Trophoblast cell (in vitro differentiated cells and primary cell): ENCODE results near the gene DTD1.

ENCODE experiments used
- DNase-seq, 2 donors: peaks; one replicate each; pipeline ENCODE4 v3.0.0-alpha.2; 2016
- H2AFZ ChIP-seq: 2 replicates; pipeline ENCODE4 v1.6.1; 2013; ENCODE audit warnings: low read length, moderate library complexity, mild to moderate bottlenecking; ENCODE audit not compliant: insufficient read depth, poor library complexity
- H2AK5ac ChIP-seq: 2 replicates; pipeline ENCODE4 v1.6.1; 2013; ENCODE audit warnings: mild to moderate bottlenecking, low read length
- H2BK120ac ChIP-seq: 2 replicates; pipeline ENCODE4 v1.6.1; 2013; ENCODE audit warnings: low read length, mild to moderate bottlenecking, moderate library complexity; ENCODE audit not compliant: insufficient read depth, poor library complexity
- H2BK12ac ChIP-seq: 2 replicates; pipeline ENCODE4 v1.6.1; 2013; ENCODE audit warnings: mild to moderate bottlenecking, low read length, moderate library complexity
- H2BK5ac ChIP-seq: 2 replicates; pipeline ENCODE4 v1.6.1; 2013; ENCODE audit warnings: low read length, low read depth, moderate library complexity, mild to moderate bottlenecking; ENCODE audit not compliant: poor library complexity
- H3K14ac ChIP-seq: 2 replicates; pipeline ENCODE4 v1.6.1; 2013; ENCODE audit warnings: mild to moderate bottlenecking, low read length
- H3K18ac ChIP-seq: 2 replicates; pipeline ENCODE4 v1.6.1; 2013; ENCODE audit warnings: mild to moderate bottlenecking, low read length
- H3K23ac ChIP-seq: 2 replicates; pipeline ENCODE4 v1.6.1; 2013; ENCODE audit warnings: low read length
- H3K27ac ChIP-seq: 2 replicates; pipeline ENCODE4 v1.5.1; 2013; ENCODE audit warnings: low read depth, mild to moderate bottlenecking, inconsistent platforms, low read length, moderate library complexity
- H3K27me3 ChIP-seq: 2 replicates; pipeline ENCODE4 v1.6.1; 2013; ENCODE audit warnings: inconsistent platforms, mild to moderate bottlenecking, low read length, moderate library complexity; ENCODE audit not compliant: insufficient read depth
- H3K36me3 ChIP-seq, 2 experiments: 1 replicate in 1 of 2; 2 replicates in 1 of 2; pipeline ENCODE4 v1.6.1; 2013; ENCODE audit warnings: low read length in 2 of 2, mild to moderate bottlenecking in 2 of 2, moderate library complexity in 1 of 2; ENCODE audit not compliant: insufficient read depth in 2 of 2, control insufficient read depth in 1 of 2
- H3K4ac ChIP-seq: 2 replicates; pipeline ENCODE4 v1.6.1; 2013; ENCODE audit warnings: low read depth, mild to moderate bottlenecking, low read length, moderate library complexity
- H3K4me1 ChIP-seq, 2 experiments: 1 replicate in 1 of 2; 2 replicates in 1 of 2; pipeline ENCODE4 v1.6.1; 2013; ENCODE audit warnings: low read length in 2 of 2, mild to moderate bottlenecking in 2 of 2, moderate library complexity in 1 of 2; ENCODE audit not compliant: insufficient read depth in 2 of 2, control insufficient read depth in 1 of 2
- H3K4me2 ChIP-seq: 2 replicates; pipeline ENCODE4 v1.6.1; 2013; ENCODE audit warnings: inconsistent platforms, mild to moderate bottlenecking, low read length, moderate library complexity
- H3K4me3 ChIP-seq: 2 replicates; pipeline ENCODE4 v1.5.1; 2013; ENCODE audit warnings: mild to moderate bottlenecking, low read depth, low read length, inconsistent platforms
- H3K79me1 ChIP-seq: one replicate; pipeline ENCODE4 v1.6.1; 2013; ENCODE audit warnings: low read length
- H3K79me2 ChIP-seq: 2 replicates; pipeline ENCODE4 v1.6.1; 2013; ENCODE audit warnings: low read length, mild to moderate bottlenecking; ENCODE audit not compliant: control insufficient read depth, insufficient read depth, poor library complexity
- H3K9ac ChIP-seq: 2 replicates; pipeline ENCODE4 v1.6.1; 2013; ENCODE audit warnings: mild to moderate bottlenecking, low read length
- H3K9me3 ChIP-seq: 2 replicates; pipeline ENCODE4 v1.6.1; 2013; ENCODE audit warnings: low read depth, mild to moderate bottlenecking, control low read depth, inconsistent platforms, low read length; ENCODE audit not compliant: insufficient read depth
- H4K12ac ChIP-seq: 2 replicates; pipeline ENCODE4 v1.6.1; 2013; ENCODE audit warnings: low read depth, mild to moderate bottlenecking, low read length, moderate library complexity
- H4K8ac ChIP-seq: 2 replicates; pipeline ENCODE4 v1.6.1; 2013; ENCODE audit warnings: low read depth, mild to moderate bottlenecking, low read length, moderate library complexity
- H4K91ac ChIP-seq: one replicate; pipeline ENCODE4 v1.6.1; 2013; ENCODE audit warnings: low read depth, mild to moderate bottlenecking, low read length, moderate library complexity
- WGBS: extraction: QIAGEN DNeasy Blood & Tissue Kit; methylation state at CpG from one replicate; pipeline ENCODE4 v1.1.7; 2013; ENCODE audit warnings: missing lambda C conversion rate; ENCODE audit not compliant: insufficient read length, insufficient coverage; ENCODE audit errors: extremely low coverage; 5-methylcytosine and 5-hydroxymethylcytosine counted together

The DTD1 gene

DNA sequence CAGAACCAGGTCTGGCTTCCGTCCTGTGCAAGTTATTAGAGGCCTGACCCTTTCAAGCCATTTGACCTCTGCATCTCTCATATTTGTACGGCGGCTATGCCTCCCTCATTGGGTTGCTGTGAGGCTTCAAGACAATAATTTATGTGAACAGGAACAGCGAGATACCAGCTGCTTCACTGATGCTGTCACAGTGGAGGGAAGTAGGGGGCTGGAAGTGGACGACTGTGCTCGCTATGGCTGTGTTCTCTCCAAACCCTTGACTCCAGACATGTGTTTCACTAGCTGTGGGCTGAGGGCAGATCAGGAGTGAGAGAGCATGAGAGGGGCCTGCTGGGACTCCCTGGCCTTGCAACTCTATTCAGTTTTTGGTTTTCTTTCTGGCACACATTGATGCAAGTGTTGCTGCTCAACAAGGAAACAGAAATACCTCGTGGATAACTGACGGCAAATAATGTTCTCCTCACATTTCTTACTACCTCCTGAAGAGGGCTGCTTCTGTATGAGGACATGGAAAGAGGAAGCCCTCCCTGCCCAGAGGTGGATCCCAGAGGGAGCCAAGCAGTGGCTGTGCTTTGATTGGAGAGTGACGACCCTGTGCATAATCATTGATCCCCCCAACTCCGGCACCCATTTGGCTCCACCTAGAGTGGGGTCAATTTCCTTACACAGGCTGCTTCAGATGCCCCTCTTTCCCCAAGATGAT is 191.0 kb downstream of the DTD1 start:
- WGBS: no CpG with 5 or more reads among the region's 10 CpGs
- Histone ChIP-seq H2BK5ac (no peak overlapping the region), H3K27me3 (no peaks in the 10 kb centered on the region), H2AK5ac (no peak overlapping the region), H3K4me3 (no peak overlapping the region), H3K4ac (no peak overlapping the region), H4K8ac (no peak overlapping the region), H2BK120ac (no peak overlapping the region), H3K14ac (no peak overlapping the region), H3K79me1 (no peaks in the 10 kb centered on the region), H3K79me2 (no peaks in the 10 kb centered on the region), H3K9ac (no peak overlapping the region), H3K18ac (no peak overlapping the region), H2BK12ac (no peak overlapping the region), H3K4me1 (peaks cover 6 to 15% of the 10 kb centered on the region in 2 experiments), H2AFZ (no peak overlapping the region), H3K9me3 (peaks cover 2% of the 10 kb centered on the region), H3K27ac (no peak overlapping the region), H4K12ac (no peak overlapping the region), H3K36me3 (no peaks in the 10 kb centered on the region), H3K23ac (no peak overlapping the region), H3K4me2 (no peak overlapping the region), H4K91ac (no peak overlapping the region)
- DNase-seq: no peak

GRCh38 chr20:18780385-18781130 is 192.7 kb downstream of the DTD1 start:
- H3K4ac ChIP-seq: no peak overlapping the region
- no peak overlapping the region for H3K4me3 ChIP-seq
- H2AK5ac ChIP-seq: no peak overlapping the region
- no peak overlapping the region for H3K27ac ChIP-seq
- H3K9ac ChIP-seq: no peak overlapping the region
- no peaks in the 10 kb centered on the region for H3K27me3 ChIP-seq
- no peak overlapping the region for H2BK120ac ChIP-seq
- peaks cover 2% of the 10 kb centered on the region for H3K9me3 ChIP-seq
- H3K4me1 ChIP-seq: peaks cover 4 to 11% of the 10 kb centered on the region in 2 experiments
- H4K12ac ChIP-seq: no peak overlapping the region
- H3K23ac ChIP-seq: no peak overlapping the region
- no peak overlapping the region for H3K4me2 ChIP-seq
- H3K36me3 ChIP-seq: no peaks in the 10 kb centered on the region
- H3K14ac ChIP-seq: no peak overlapping the region
- H2BK12ac ChIP-seq: no peak overlapping the region
- no peaks in the 10 kb centered on the region for H3K79me1 ChIP-seq
- DNase-seq: no peak
- no CpG with 5 or more reads among the region's 9 CpGs for WGBS
- H2BK5ac ChIP-seq: no peak overlapping the region
- H4K91ac ChIP-seq: no peak overlapping the region
- H4K8ac ChIP-seq: no peak overlapping the region
- no peak overlapping the region for H3K18ac ChIP-seq
- H2AFZ ChIP-seq: no peak overlapping the region
- no peaks in the 10 kb centered on the region for H3K79me2 ChIP-seq

- no peak overlapping the region for H3K4me3 ChIP-seq
- H3K36me3 ChIP-seq: no peaks in the 10 kb centered on the region
- H3K23ac ChIP-seq: no peak overlapping the region
- H3K79me2 ChIP-seq: no peaks in the 10 kb centered on the region
- peaks cover 2% of the 10 kb centered on the region for H3K9me3 ChIP-seq
- H4K12ac ChIP-seq: no peak overlapping the region
- H3K14ac ChIP-seq: no peak overlapping the region
- H2BK120ac ChIP-seq: no peak overlapping the region
- H2AK5ac ChIP-seq: no peak overlapping the region
- H2BK12ac ChIP-seq: no peak overlapping the region
- no peak overlapping the region for H3K9ac ChIP-seq
- no peak overlapping the region for H4K8ac ChIP-seq
- no peaks in the 10 kb centered on the region for H3K27me3 ChIP-seq
- no peak overlapping the region for H2BK5ac ChIP-seq
- H3K4ac ChIP-seq: no peak overlapping the region
- no peak overlapping the region for H3K18ac ChIP-seq
- WGBS: no CpG with 5 or more reads among the region's 3 CpGs
- no peaks in the 10 kb centered on the region for H3K79me1 ChIP-seq
- H3K4me2 ChIP-seq: no peak overlapping the region
- H4K91ac ChIP-seq: no peak overlapping the region
- H3K27ac ChIP-seq: no peak overlapping the region
- no peak overlapping the region for H2AFZ ChIP-seq
- peaks cover 0 to 6% of the 10 kb centered on the region in 2 experiments for H3K4me1 ChIP-seq
- DNase-seq: no peak
Measured at GRCh38 chr20:18781509-18781908, 193.7 kb downstream of the DTD1 start.

DNA sequence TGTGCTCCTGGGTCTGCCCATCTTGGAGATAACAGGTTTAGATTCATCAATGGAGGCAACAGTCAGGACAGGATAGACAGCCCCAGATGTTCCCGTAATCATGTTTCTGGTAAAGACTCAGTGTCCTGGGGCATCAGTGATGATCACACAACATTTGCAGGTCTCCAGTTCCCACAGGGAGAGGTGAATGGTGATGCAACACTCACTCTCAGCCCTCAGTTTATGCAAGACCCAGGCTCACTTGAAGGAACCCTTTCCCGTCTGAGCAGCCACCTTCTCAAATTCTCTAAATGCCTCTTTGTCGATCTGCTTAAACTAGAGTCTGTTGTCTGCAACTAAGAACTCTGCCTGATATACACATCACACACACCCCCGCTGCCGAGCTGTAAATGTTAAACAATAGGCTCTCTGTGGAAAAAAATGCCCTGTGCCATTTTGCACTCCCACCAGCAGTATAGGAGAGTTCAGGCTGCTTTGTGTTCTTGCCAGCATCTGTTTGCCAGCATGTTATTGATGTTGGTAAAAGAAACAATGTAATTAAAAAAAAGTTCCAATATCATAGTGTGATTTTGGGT is 195.6 kb downstream of the DTD1 start:
- no peaks in the 10 kb centered on the region for H3K36me3 ChIP-seq
- H2AFZ ChIP-seq: no peak overlapping the region
- H2BK12ac ChIP-seq: no peak overlapping the region
- H3K14ac ChIP-seq: no peak overlapping the region
- no peaks in the 10 kb centered on the region for H3K79me2 ChIP-seq
- H4K12ac ChIP-seq: no peak overlapping the region
- no peak overlapping the region for H3K18ac ChIP-seq
- peak in 1 of 2 donors; percentile 7 for DNase-seq
- H4K91ac ChIP-seq: no peak overlapping the region
- H3K9ac ChIP-seq: peak overlapping the region; percentile 34
- no peak overlapping the region for H3K23ac ChIP-seq
- no peak overlapping the region for H3K4ac ChIP-seq
- H3K27ac ChIP-seq: no peak overlapping the region
- no peaks in the 10 kb centered on the region for H3K27me3 ChIP-seq
- no peak overlapping the region for H2AK5ac ChIP-seq
- no CpG with 5 or more reads among the region's 5 CpGs for WGBS
- no peak overlapping the region for H3K4me2 ChIP-seq
- no peaks in the 10 kb centered on the region for H3K79me1 ChIP-seq
- no peak overlapping the region for H4K8ac ChIP-seq
- peaks cover 2% of the 10 kb centered on the region for H3K9me3 ChIP-seq
- no peak overlapping the region for H3K4me3 ChIP-seq
- H2BK120ac ChIP-seq: no peak overlapping the region
- no peak overlapping the region for H2BK5ac ChIP-seq
- peaks cover 0 to 6% of the 10 kb centered on the region in 2 experiments for H3K4me1 ChIP-seq
